Cardiac ventricle fibroblast (primary cell): ENCODE measurements around the gene OXNAD1. TPM values are rescaled to one million over a fixed set of nuclear protein-coding genes. Genes with fewer than 3 reads are reported as not detected.

ENCODE experiments used
- total RNA-seq: library from RNA; depleted of rRNA; stranded (reverse); fragments of >200 nt; gene quantifications from 2 replicates; pipeline ENCODE4 v1.2.3, GENCODE V29; 2015

OXNAD1 gene
- total RNA-seq, result 4.6 and 9.4 TPM in 2 replicates

GRCh38 chr3:16264708-16265454, at the start of gene OXNAD1, which contains the start of gene DPH3:
OXNAD1 (plus strand) TSS chr3:16265212; CDS start chr3:16270953, 5,741 bp downstream.
DPH3 (minus strand) TSS chr3:16264943; CDS start chr3:16264876, 67 bp downstream.

Other genes starting within 250 kb of the OXNAD1 start
- gene GALNT15, start 90.5 kb upstream of the OXNAD1 start, total RNA-seq, result 27.9 and 31.0 TPM in 2 replicates
- gene DPH3, start 269 bp upstream of the OXNAD1 start, total RNA-seq, result 10.9 and 12.8 TPM in 2 replicates
- 32.3 and 36.1 TPM in 2 replicates for gene RFTN1, start 248.5 kb downstream of the OXNAD1 start, total RNA-seq